ENCODE measurements around the gene RGS3.
"Not testable (repeated sequence)": the region's sequence is repeated elsewhere in the genome, so short reads cannot be mapped to it uniquely, and the experiment has no call there.

Gene RGS3

DNA sequence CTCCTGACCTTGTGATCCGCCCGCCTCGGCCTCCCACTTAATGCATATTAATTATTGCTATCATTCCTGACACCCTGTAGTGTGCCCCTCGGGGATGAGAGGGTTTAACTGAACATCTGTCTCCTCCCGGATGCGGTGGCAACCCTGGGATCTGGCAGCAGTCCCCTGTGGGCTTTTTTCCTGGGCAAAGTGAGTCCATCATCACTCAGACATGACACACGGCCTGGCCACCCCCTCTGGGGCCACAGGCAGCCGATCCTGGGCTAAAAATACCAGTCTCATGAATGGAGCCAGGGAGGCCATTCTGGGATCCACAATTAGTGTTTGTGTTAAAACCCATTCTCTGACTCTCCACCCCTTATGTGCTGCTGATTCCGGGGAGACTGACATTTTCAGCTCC is 161.2 kb downstream of the RGS3 start:
- no peak for DNase-seq

- no peak for DNase-seq
These were observed 162.0 kb downstream of the RGS3 start for GRCh38 chr9:113625486-113625885.

DNA sequence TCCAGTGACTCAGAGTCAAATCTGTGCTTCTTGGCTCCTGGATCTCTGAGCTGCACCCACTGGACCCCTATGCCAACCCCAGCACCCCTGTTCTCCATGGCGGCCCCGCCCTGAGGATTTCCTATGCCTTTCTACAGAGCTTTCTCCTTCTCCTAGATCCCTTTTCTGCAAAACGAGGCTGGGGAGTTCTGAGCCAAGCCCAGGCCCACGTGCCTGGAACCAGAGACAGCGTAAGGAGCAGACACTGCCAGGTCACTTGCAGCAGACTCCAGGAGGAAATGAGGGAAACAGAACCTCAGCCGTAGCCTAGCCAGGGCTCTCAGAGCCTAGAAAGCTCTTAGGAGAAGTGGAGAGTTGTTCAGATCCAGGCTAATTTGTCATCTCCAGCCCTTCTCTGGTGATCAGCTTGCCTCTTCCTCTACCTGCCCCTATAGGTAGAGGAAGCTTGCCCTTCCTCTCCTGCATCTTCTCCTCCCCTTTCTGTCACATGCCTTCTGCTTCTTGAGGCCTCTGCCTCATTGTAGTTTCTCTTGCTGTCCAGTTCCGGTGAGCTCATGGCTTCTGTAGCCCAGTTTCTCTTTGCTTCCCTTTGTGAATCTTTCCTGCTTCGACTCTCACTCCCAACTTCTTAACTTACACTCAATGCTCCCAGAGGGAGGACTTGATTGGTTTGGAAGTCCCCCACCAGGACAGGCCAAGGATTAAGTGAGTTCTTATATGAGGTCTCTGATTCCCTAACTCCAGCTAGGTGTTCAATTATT is 163.4 kb downstream of the RGS3 start:
- no peak for DNase-seq

GRCh38 chr9:113628621-113629020 is 165.1 kb downstream of the RGS3 start:
- DNase-seq, result no peak

GRCh38 chr9:113630386-113631136 is 167.0 kb downstream of the RGS3 start:
- DNase-seq, result no peak

- no peak for DNase-seq
These were observed 167.7 kb downstream of the RGS3 start for GRCh38 chr9:113631137-113631765.

DNA sequence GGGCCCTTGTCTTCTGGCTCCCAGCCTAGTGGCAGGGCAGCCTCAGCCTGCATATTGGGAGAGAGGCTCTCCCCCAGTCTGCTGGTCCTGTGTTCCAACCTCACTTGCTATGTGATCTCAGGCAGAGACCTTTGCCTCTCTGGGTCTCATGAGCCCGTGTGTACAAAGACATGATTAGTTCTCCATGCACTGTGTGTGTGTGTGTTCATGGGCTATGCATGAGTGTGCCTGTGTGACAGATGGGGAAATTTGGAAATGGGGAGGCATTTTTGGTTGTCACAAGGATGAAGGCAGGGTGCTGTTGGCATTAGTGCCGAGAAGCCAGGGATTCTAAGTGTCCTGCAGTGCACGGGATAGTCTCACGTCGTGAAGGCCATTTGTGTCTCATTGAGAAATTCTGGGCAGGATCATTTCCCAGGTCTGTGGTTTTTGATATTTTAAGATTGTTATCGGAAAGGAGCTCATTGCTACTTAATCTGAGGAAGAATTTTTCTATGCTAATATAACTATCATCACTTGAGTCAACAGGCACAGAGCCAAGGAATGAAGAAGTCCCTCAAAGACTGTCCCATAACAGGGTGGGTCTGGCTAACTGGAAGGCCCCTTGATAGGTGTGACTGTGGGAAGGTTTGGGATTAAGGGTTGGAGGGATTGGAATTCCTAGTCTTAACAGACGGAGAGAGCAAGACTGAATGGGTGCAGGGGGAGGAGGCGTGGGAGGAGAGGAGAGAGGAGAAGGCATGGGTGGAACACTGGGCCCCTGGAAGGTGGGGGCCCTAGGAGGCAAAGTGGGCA is 168.5 kb downstream of the RGS3 start:
- DNase-seq, result no peak

GRCh38 chr9:113632776-113633590 is 169.5 kb downstream of the RGS3 start:
- DNase-seq, result no peak

- no peak for DNase-seq
These were observed 170.5 kb downstream of the RGS3 start for GRCh38 chr9:113633782-113634595.

- no peak for DNase-seq
These were observed 171.3 kb downstream of the RGS3 start for GRCh38 chr9:113634596-113635515.

- no peak for DNase-seq
These were observed 172.1 kb downstream of the RGS3 start for GRCh38 chr9:113635586-113635985.

GRCh38 chr9:113636165-113636564 is 172.6 kb downstream of the RGS3 start:
- no peak for DNase-seq

- DNase-seq, result no peak
These were observed 173.2 kb downstream of the RGS3 start for GRCh38 chr9:113636693-113637092.

DNA sequence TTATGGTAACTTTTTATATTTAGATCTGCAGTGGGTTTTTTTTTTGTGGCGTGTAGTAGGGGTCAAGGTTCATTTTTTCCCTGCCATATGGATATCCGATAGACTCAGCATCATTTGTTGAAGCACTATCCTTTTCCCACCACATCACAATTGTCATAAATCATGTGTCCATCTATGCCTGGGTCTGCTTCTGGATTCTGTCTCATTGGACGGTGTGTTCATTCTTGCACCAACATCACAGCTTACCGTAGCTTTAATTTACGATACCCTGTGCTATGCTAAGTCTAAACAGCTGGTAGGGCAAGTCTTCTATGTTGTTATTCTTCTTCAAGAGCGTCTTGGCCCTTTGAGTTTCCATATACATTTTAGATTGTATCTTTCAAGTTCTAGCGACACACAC is 175.0 kb downstream of the RGS3 start:
- DNase-seq, result no peak

DNA sequence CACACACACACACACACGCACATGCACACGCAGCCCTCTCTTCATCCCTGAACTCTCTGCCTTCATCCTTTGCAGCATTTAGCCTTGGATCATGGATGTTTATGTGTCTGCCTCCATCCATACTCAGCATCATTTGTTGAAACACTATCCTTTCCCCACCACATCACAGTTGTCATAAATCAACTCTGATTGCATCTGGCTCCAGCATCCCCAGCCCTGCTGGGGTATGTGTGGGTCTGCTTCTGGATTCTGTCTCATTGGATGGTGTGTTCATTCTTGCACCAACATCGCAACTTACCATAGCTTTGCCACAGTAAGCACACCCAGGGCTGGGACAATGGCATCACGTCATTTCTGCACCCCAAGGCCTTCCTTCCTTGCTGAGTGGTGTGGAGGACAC is 175.4 kb downstream of the RGS3 start:
- DNase-seq, result no peak

GRCh38 chr9:113639411-113639970 is 176.0 kb downstream of the RGS3 start:
- DNase-seq, result not testable (repeated sequence)

DNA sequence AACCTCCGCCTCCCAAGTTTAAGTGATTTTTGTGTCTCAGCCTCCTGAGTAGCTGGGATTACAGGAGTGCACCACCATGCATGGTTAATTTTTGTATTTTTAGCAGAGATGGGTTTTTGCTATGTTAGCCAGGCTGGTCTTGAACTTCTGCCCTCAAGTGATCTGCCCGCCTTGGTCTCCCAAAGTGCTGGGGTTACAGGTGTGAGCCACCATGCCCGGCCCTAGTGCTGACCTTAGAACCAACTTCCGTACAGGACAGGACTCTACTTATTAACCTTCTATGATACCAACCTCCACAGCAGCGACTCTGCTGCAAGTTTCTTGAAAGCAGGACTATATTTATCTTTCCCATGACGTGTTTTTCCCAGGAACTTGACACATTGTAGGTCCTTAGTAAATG is 176.9 kb downstream of the RGS3 start:
- no peak for DNase-seq

GRCh38 chr9:113641100-113641885 is 177.8 kb downstream of the RGS3 start:
- DNase-seq, result no peak

DNA sequence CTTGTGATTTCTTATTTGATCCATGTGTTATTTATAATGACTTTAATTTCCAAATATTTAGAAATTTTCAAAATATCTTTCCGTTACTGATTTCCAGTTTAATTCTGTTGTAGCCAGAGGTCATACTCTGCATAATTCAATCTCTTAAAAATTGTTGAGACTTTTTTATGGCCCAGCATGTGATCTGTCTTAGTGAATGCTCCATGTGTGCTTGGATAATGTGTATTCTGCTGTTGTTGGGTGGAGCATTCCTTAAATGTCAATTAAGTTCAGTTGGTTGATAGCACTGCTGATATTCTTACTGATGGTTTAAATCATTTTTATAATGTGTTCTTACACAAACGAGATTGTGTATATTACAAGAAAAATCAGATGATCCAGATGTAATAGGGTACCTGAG is 180.8 kb downstream of the RGS3 start:
- no peak for DNase-seq

All from NCI-H446 treated with DMSO at 0.1 percent for 48 hours (cell line).